ENCODE data around the gene FAT4.

Gene FAT4

GRCh38 chr4:125311503-125311902 is 3.3 kb upstream of the FAT4 start:
- Mint-ChIP-seq H3K4me1 (ENCODE audit: low read depth) (peaks cover 21% of the 10 kb centered on the region), H3K36me3 (ENCODE audit: low read depth) (no peaks in the 10 kb centered on the region), H3K9me3 (no peaks in the 10 kb centered on the region), H3K4me3 (no peak overlapping the region), H3K27me3 (peaks cover 45% of the 10 kb centered on the region), H3K27ac (no peak overlapping the region)

- H3K9me3 Mint-ChIP-seq, result no peaks in the 10 kb centered on the region
- peak overlapping the region; percentile 52 for H3K4me3 Mint-ChIP-seq
- peaks cover 33% of the 10 kb centered on the region for H3K4me1 Mint-ChIP-seq (ENCODE audit: low read depth)
- H3K27me3 Mint-ChIP-seq, result peaks cover 65% of the 10 kb centered on the region
- no peak overlapping the region for H3K27ac Mint-ChIP-seq
- H3K36me3 Mint-ChIP-seq (ENCODE audit: low read depth), result no peaks in the 10 kb centered on the region
Measured at GRCh38 chr4:125313497-125313896, 1.3 kb upstream of the FAT4 start.

DNA sequence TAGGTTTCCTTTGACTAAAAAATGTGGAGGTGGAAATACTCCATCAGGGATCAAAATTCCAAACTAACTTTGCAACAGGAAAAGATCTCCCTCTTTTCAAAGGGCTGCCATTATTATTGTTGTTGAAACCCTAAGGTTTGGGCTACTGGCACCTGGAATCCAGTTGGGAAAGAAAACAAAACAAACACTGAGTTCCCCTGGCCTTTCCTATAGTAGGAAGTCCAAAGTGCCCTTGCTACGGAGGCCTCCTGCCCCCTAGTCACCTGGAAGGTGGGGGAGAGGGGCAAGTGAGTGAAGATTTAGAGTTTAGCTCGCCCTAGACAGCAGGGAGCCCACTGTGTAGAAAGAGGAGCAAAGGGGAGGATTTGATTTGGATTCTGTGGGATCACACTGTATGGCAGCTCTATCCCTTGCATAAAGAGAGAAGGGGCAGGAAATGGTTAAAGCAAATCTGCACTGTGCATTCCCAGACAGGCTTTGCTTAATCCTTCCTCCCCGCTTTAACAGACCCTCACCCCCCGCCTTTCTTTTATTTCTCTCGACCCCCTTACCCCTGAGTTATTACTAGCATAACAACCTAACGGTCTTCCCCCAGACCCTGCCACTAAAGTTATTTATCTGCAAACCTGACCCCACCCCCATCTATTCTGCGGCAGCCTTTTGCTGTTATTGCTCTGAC is 627 bp upstream of the FAT4 start:
- Mint-ChIP-seq H3K27me3 (peaks cover 69% of the 10 kb centered on the region), H3K9me3 (no peaks in the 10 kb centered on the region), H3K36me3 (ENCODE audit: low read depth) (no peaks in the 10 kb centered on the region), H3K27ac (no peak overlapping the region), H3K4me3 (peak overlapping the region; percentile 85), H3K4me1 (ENCODE audit: low read depth) (peaks cover 33% of the 10 kb centered on the region)

- no peaks in the 10 kb centered on the region for H3K9me3 Mint-ChIP-seq
- H3K27ac Mint-ChIP-seq, result no peak overlapping the region
- peaks cover 33% of the 10 kb centered on the region for H3K4me1 Mint-ChIP-seq (ENCODE audit: low read depth)
- no peaks in the 10 kb centered on the region for H3K36me3 Mint-ChIP-seq (ENCODE audit: low read depth)
- peaks cover 67% of the 10 kb centered on the region for H3K27me3 Mint-ChIP-seq
- H3K4me3 Mint-ChIP-seq, result peak overlapping the region; percentile 85
Measured at GRCh38 chr4:125315576-125316400, 1.0 kb downstream of the FAT4 start.

- Mint-ChIP-seq H3K9me3 (no peaks in the 10 kb centered on the region), H3K27me3 (peaks cover 67% of the 10 kb centered on the region), H3K27ac (no peak overlapping the region), H3K4me3 (peak overlapping the region; percentile 85), H3K36me3 (ENCODE audit: low read depth) (no peaks in the 10 kb centered on the region), H3K4me1 (ENCODE audit: low read depth) (peaks cover 33% of the 10 kb centered on the region)
Measured at GRCh38 chr4:125316401-125316790, 1.6 kb downstream of the FAT4 start.

- Mint-ChIP-seq H3K27ac (no peak overlapping the region), H3K27me3 (peaks cover 64% of the 10 kb centered on the region), H3K36me3 (ENCODE audit: low read depth) (no peaks in the 10 kb centered on the region), H3K4me3 (peak overlapping the region; percentile 85), H3K4me1 (ENCODE audit: low read depth) (peaks cover 33% of the 10 kb centered on the region), H3K9me3 (no peaks in the 10 kb centered on the region)
Measured at GRCh38 chr4:125316791-125317524, 2.2 kb downstream of the FAT4 start.

DNA sequence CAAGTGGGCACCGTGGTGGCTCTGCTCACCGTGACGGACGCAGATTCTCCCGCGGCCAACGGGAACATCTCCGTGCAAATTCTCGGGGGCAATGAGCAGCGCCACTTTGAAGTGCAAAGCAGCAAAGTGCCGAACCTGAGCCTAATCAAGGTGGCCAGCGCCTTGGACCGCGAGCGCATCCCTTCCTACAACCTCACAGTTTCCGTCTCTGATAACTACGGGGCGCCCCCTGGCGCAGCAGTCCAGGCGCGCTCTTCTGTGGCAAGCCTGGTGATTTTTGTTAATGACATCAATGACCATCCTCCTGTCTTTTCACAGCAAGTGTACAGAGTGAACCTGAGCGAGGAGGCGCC is 2.7 kb downstream of the FAT4 start:
- H3K4me3 Mint-ChIP-seq, result peak overlapping the region; percentile 85
- H3K36me3 Mint-ChIP-seq (ENCODE audit: low read depth), result no peaks in the 10 kb centered on the region
- peaks cover 33% of the 10 kb centered on the region for H3K4me1 Mint-ChIP-seq (ENCODE audit: low read depth)
- no peaks in the 10 kb centered on the region for H3K9me3 Mint-ChIP-seq
- H3K27ac Mint-ChIP-seq, result no peak overlapping the region
- peaks cover 60% of the 10 kb centered on the region for H3K27me3 Mint-ChIP-seq

GRCh38 chr4:125319311-125319710 is 4.6 kb downstream of the FAT4 start:
- Mint-ChIP-seq H3K4me3 (no peak overlapping the region), H3K9me3 (no peaks in the 10 kb centered on the region), H3K36me3 (ENCODE audit: low read depth) (no peaks in the 10 kb centered on the region), H3K27ac (no peak overlapping the region), H3K4me1 (ENCODE audit: low read depth) (peaks cover 30% of the 10 kb centered on the region), H3K27me3 (peaks cover 50% of the 10 kb centered on the region)

DNA sequence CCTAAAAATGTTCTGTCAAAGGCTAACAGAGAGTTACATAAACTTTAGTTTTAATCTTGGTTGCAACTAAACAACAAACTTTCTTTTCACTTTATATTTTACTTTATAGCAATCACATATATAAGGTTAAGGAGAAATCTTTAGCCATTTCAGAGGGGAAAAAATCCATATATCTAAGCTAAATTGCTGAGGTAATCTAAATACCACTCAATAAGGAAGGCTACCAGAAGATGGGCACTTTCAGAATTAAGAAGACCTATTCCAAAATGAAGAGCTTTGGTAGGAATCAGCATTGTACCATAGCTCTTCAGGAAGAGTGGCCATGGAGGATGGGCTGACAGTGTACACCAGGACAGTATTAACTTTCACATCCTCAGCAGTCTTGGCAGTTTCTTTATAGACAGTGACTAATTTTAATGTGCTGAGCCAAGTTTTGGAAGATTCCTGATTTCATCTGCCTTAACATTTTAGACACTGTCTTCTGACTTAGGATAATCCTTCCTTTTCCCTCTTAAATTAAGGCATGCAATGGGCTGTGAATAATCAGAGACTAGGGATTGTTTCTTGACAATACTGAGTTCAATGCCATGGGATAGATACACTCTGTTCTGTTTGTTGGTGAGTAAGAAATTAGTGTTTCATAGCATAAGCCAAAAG is 7.1 kb downstream of the FAT4 start:
- Mint-ChIP-seq H3K36me3 (ENCODE audit: low read depth) (no peaks in the 10 kb centered on the region), H3K9me3 (no peaks in the 10 kb centered on the region), H3K27ac (no peak overlapping the region), H3K27me3 (peaks cover 26% of the 10 kb centered on the region), H3K4me3 (no peak overlapping the region), H3K4me1 (ENCODE audit: low read depth) (peaks cover 9% of the 10 kb centered on the region)

- H3K9me3 Mint-ChIP-seq, result no peaks in the 10 kb centered on the region
- H3K36me3 Mint-ChIP-seq (ENCODE audit: low read depth), result no peaks in the 10 kb centered on the region
- peaks cover 21% of the 10 kb centered on the region for H3K27me3 Mint-ChIP-seq
- no peak overlapping the region for H3K4me3 Mint-ChIP-seq
- no peak overlapping the region for H3K27ac Mint-ChIP-seq
- peaks cover 6% of the 10 kb centered on the region for H3K4me1 Mint-ChIP-seq (ENCODE audit: low read depth)
Measured at GRCh38 chr4:125322366-125322730, 7.6 kb downstream of the FAT4 start.

- Mint-ChIP-seq H3K27me3 (peaks cover 8% of the 10 kb centered on the region), H3K4me1 (ENCODE audit: low read depth) (no peaks in the 10 kb centered on the region), H3K9me3 (no peaks in the 10 kb centered on the region), H3K27ac (no peak overlapping the region), H3K36me3 (ENCODE audit: low read depth) (no peaks in the 10 kb centered on the region), H3K4me3 (no peak overlapping the region)
Measured at GRCh38 chr4:125323654-125324053, 8.9 kb downstream of the FAT4 start.

GRCh38 chr4:125325733-125326132 is 11.0 kb downstream of the FAT4 start:
- no peaks in the 10 kb centered on the region for H3K9me3 Mint-ChIP-seq
- no peak overlapping the region for H3K27ac Mint-ChIP-seq
- no peak overlapping the region for H3K4me3 Mint-ChIP-seq
- H3K36me3 Mint-ChIP-seq (ENCODE audit: low read depth), result no peaks in the 10 kb centered on the region
- H3K27me3 Mint-ChIP-seq, result peaks cover 5% of the 10 kb centered on the region
- no peaks in the 10 kb centered on the region for H3K4me1 Mint-ChIP-seq (ENCODE audit: low read depth)

GRCh38 chr4:125331116-125331515 is 16.4 kb downstream of the FAT4 start:
- Mint-ChIP-seq H3K4me3 (no peak overlapping the region), H3K36me3 (ENCODE audit: low read depth) (no peaks in the 10 kb centered on the region), H3K27ac (no peak overlapping the region), H3K4me1 (ENCODE audit: low read depth) (no peaks in the 10 kb centered on the region), H3K9me3 (no peaks in the 10 kb centered on the region), H3K27me3 (no peaks in the 10 kb centered on the region)

- no peaks in the 10 kb centered on the region for H3K36me3 Mint-ChIP-seq (ENCODE audit: low read depth)
- H3K4me1 Mint-ChIP-seq (ENCODE audit: low read depth), result no peaks in the 10 kb centered on the region
- H3K27ac Mint-ChIP-seq, result no peak overlapping the region
- no peaks in the 10 kb centered on the region for H3K27me3 Mint-ChIP-seq
- peaks cover 3% of the 10 kb centered on the region for H3K9me3 Mint-ChIP-seq
- H3K4me3 Mint-ChIP-seq, result no peak overlapping the region
Measured at GRCh38 chr4:125334926-125335325, 20.2 kb downstream of the FAT4 start.

GRCh38 chr4:125338814-125339213 is 24.1 kb downstream of the FAT4 start:
- no peak overlapping the region for H3K27ac Mint-ChIP-seq

More at GRCh38 chr4:125338814-125339213, 24.1 kb downstream of the FAT4 start:
- no peak overlapping the region for H3K4me3 Mint-ChIP-seq
- H3K4me1 Mint-ChIP-seq (ENCODE audit: low read depth), result no peaks in the 10 kb centered on the region
- no peaks in the 10 kb centered on the region for H3K36me3 Mint-ChIP-seq (ENCODE audit: low read depth)
- peaks cover 3% of the 10 kb centered on the region for H3K9me3 Mint-ChIP-seq
- H3K27me3 Mint-ChIP-seq, result no peaks in the 10 kb centered on the region
